Right lobe of liver (tissue), 6 donors: Measurements from ENCODE around the gene ZBTB26. TPM values are rescaled to one million over a fixed set of nuclear protein-coding genes. Genes with fewer than 3 reads are reported as not detected.

Experiments used
- ATAC-seq, 4 donors: fragments of 200-7000 bp; cut with Tn5 transposase; one replicate each; pipeline ENCODE4 v1.9.1; 2020; ENCODE audit warnings: mild to moderate bottlenecking in 4 of 4, moderate library complexity in 4 of 4
- DNase-seq, 3 donors: peaks; one replicate each; pipeline ENCODE4 v3.0.0-alpha.2; 2020
- H3K27ac ChIP-seq, 3 donors: fragments of 200-600 bp; one replicate each; pipeline ENCODE4 v1.8.0; 2022
- H3K27me3 ChIP-seq, 2 donors: fragments of 200-600 bp; one replicate each; pipeline ENCODE4 v1.8.0; 2022
- H3K36me3 ChIP-seq, 4 donors: fragments of 200-600 bp; sonication (generic) in 1 of 4; one replicate each; pipeline versions ENCODE4 v1.5.1 to v1.8.0; 2017 to 2022; ENCODE audit warnings: control low read depth in 1 of 4
- H3K4me1 ChIP-seq, 4 donors: fragments of 200-600 bp; sonication (generic) in 1 of 4; one replicate each; pipeline versions ENCODE4 v1.5.1 to v1.8.0; 2017 to 2022; ENCODE audit warnings: control low read depth in 1 of 4
- H3K4me3 ChIP-seq, 3 donors: fragments of 200-600 bp; one replicate each; pipeline ENCODE4 v1.8.0; 2022
- H3K9me3 ChIP-seq, 4 donors: fragments of 200-600 bp; sonication (generic) in 1 of 4; one replicate each; pipeline versions ENCODE4 v1.5.1 to v1.8.0; 2017 to 2022; ENCODE audit warnings: control low read depth in 1 of 4
- POLR2A ChIP-seq: fragments of 450-650 bp; IDR thresholded peaks from one replicate; pipeline ENCODE4 v1.6.1; 2017; ENCODE audit warnings: antibody characterized with exemption, mild to moderate bottlenecking
- WGBS: methylation state at CpG from one replicate; pipeline ENCODE4 v1.1.6; 2018; ENCODE audit warnings: low coverage, low lambda C conversion rate; ENCODE audit not compliant: insufficient coverage; ENCODE audit errors: missing lambda C conversion rate; 5-methylcytosine and 5-hydroxymethylcytosine counted together
- intact Hi-C, 2 donors: fragments of 100-400 bp; cut with DNase I; formaldehyde crosslinking; loops; one replicate each; pipeline versions ENCODE4 v1.11.2 to v1.14.1; 2022
- total RNA-seq, 6 experiments: library from RNA; depleted of rRNA in 2 of 6; stranded (reverse); fragments of >200 nt in 2 of 6; fragmentation: NEBNext Ultra II Directional in 3 of 6; extraction: Animal tissue kit (Norgen Biotek cat#: 25700) in 3 of 6; gene quantifications; one replicate each; pipeline versions ENCODE4 v1.1.0 to v1.2.4, GENCODE V29; 2016 to 2023
- TF ChIP-seq, protein P1 (sequence below), 4 donors: fragments of 200-600 bp in 3 of 4; fragments of 450-650 bp in 1 of 4; IDR thresholded peaks; one replicate each; pipeline versions ENCODE4 v1.5.1 to v1.8.0; 2016 to 2022; ENCODE audit warnings: antibody characterized with exemption in 4 of 4, mild to moderate bottlenecking in 2 of 4
- donor health status: DM: no; HTN: yes; CAD: no.
- donor health status: DM: no; HTN: no; CAD: no.
- donor health status: DM: no; HTN: no; CAD: no.
- donor health status: DM: no; HTN: yes; CAD: no.
- donor health status: DM: no; HTN: yes; CAD: no.

Gene ZBTB26
- total RNA-seq, 6 experiments from 2014 or later, result 1.2 to 2.3 (median 1.4) TPM

DNA sequence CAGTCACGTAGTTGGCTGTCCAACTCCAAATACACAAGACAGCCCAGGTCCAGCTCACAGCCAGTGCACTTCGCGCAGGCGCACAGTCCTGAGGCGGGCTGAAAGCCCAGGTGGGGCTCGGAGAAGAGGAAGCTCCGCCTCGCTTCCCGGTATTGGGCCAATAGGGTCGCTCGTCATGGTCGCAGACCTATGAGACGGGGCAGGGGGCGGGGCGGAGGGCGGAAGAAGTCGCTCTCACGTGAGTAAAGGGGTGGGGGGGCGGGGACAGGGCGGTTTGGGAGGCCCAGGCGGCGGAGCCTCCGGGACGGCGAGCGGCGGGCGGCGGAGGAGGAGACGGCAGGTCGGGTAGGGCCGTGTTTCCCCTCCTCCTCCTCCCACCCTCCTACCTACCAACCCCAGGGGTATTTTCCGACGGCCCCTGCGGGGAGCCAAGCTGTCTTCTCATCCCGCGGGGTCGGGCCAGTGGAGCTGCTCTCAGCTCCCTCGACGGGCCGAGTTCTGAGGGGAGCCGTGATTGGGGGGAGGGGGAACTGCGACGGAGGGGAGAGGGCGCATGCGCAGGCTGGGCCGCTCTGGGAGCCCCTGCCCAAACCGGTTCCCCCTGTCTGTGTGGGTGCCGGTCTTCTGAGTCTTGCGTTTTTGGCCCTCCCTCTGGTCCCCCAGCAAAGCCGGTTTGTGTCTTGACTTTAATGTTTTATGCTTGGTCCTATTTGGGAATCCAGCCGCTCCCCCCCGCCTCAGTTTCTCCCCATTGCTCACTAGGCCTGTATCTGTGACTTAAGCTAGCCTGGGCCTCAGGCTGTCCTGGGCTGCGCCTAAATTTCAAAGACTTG, 9.7 kb upstream of the ZBTB26 start, which contains the start of gene RABGAP1:
RABGAP1 (plus strand) TSS at position 272 of the 833 bp plus-strand sequence. CDS start 16,040 bp downstream, outside the sequence.
- Histone ChIP-seq H3K27ac (peak within 1 kb of the TSS; percentile 58 to 72 (median 70)), H3K27me3 (no peaks in the 10 kb centered on the region), H3K4me3 (peak within 1 kb of the TSS; percentile 67 to 80 (median 76)), H3K9me3 (no peaks in the 10 kb centered on the region), H3K4me1 (peaks cover 0 to 17% (median 4%) of the 10 kb centered on the region in 4 donors), H3K36me3 (peaks cover 0 to 7% (median 0%) of the 10 kb centered on the region in 4 donors)
- DNase-seq (peak; percentile 100), ATAC-seq (peak; percentile 98 to 99 (median 98))
- peak; percentile 74 for TF ChIP-seq POLR2A
- TF ChIP-seq, protein P1, sequence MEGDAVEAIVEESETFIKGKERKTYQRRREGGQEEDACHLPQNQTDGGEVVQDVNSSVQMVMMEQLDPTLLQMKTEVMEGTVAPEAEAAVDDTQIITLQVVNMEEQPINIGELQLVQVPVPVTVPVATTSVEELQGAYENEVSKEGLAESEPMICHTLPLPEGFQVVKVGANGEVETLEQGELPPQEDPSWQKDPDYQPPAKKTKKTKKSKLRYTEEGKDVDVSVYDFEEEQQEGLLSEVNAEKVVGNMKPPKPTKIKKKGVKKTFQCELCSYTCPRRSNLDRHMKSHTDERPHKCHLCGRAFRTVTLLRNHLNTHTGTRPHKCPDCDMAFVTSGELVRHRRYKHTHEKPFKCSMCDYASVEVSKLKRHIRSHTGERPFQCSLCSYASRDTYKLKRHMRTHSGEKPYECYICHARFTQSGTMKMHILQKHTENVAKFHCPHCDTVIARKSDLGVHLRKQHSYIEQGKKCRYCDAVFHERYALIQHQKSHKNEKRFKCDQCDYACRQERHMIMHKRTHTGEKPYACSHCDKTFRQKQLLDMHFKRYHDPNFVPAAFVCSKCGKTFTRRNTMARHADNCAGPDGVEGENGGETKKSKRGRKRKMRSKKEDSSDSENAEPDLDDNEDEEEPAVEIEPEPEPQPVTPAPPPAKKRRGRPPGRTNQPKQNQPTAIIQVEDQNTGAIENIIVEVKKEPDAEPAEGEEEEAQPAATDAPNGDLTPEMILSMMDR (IDR thresholded peaks at IDR 0.05), result no peak
- intact Hi-C loops, result no loop called here
- WGBS, result under 1% methylated on average over 19 of the region's 54 CpGs

DNA sequence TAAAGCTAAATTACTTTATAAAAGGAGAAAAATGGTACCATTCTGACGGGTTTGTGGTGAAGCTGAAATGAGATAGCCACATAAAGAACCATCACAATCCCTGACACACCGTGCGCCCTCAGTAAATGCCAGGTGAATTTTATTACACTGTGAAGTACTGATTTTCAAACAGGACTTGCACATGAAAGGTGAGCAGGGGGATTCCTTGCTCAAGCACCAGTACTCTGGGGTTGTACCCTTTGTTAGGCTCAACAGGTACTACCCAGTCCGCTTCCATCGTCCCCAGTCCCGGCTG, 9.1 kb upstream of the ZBTB26 start:
- intact Hi-C loops, result no loop called here
- peaks cover 0 to 17% (median 4%) of the 10 kb centered on the region in 4 donors for H3K4me1 ChIP-seq
- no peak for TF ChIP-seq POLR2A
- no peaks in the 10 kb centered on the region for H3K9me3 ChIP-seq
- H3K36me3 ChIP-seq, result peaks cover 0 to 7% (median 0%) of the 10 kb centered on the region in 4 donors
- H3K4me3 ChIP-seq, result peak overlapping the region in 2 of 3 donors; percentile 76 to 80
- ATAC-seq, result no peak
- peak overlapping the region in 1 of 3 donors; percentile 41 for H3K27ac ChIP-seq
- DNase-seq, result no peak
- WGBS, result 34% methylated on average over 6 of the region's 6 CpGs
- no peaks in the 10 kb centered on the region for H3K27me3 ChIP-seq

DNA sequence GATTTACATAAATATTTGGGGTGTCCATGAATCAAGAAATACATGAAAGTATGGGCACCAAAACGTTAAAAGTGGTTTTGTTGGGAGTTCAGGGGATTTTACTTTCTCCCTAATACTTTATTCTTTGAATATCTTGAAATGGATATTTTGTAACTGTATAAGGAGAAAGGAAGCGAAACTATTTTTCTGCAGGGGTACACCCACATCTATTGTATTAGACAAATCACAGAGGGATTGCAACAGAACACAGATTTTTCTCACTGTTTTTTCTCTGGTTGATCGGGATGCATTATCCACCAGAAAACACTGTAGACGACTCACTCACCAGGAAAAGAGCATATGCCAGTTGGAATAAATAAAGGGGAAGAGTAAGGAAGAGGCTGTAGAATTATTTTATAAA, 8.3 kb upstream of the ZBTB26 start:
- H3K4me3 ChIP-seq, result no peak overlapping the region
- H3K36me3 ChIP-seq, result peaks cover 0 to 7% (median 0%) of the 10 kb centered on the region in 4 donors
- ATAC-seq (no peak), DNase-seq (no peak)
- no peak for TF ChIP-seq POLR2A
- TF ChIP-seq, protein P1 (IDR thresholded peaks at IDR 0.05), result no peak
- no peaks in the 10 kb centered on the region for H3K9me3 ChIP-seq
- intact Hi-C loops, result no loop called here
- no peak overlapping the region for H3K27ac ChIP-seq
- WGBS, result 78% methylated on average over 4 of the region's 4 CpGs
- peaks cover 0 to 17% (median 4%) of the 10 kb centered on the region in 4 donors for H3K4me1 ChIP-seq
- H3K27me3 ChIP-seq, result no peaks in the 10 kb centered on the region

DNA sequence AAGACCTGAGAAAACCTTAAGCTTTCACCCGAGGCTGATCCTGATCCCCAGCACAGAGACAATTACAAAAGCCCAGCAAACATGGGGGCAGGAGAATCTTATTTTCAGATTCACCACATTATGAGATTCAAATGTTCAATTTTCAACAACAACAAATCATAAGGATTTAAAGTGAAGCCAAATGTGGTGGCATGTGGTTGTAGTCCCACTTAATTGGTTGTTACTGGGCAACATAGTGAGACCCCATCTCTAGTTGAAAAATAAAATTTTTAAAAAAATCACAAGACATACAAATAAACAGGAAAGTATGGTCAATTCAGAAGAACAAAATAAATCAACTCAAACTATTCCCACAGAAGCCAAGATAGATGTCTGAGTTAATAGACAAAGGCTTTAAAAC, 5.6 kb upstream of the ZBTB26 start:
- 39% methylated on average over 1 of the region's 1 CpG for WGBS
- DNase-seq (no peak), ATAC-seq (no peak)
- no peak overlapping the region for H3K4me3 ChIP-seq
- peaks cover 0 to 22% (median 5%) of the 10 kb centered on the region in 4 donors for H3K4me1 ChIP-seq
- intact Hi-C loops, result no loop called here
- no peak overlapping the region for H3K27ac ChIP-seq
- no peaks in the 10 kb centered on the region for H3K27me3 ChIP-seq
- no peaks in the 10 kb centered on the region for H3K9me3 ChIP-seq
- H3K36me3 ChIP-seq, result peaks cover 0 to 7% (median 0%) of the 10 kb centered on the region in 4 donors
- TF ChIP-seq, protein P1 (IDR thresholded peaks at IDR 0.05), result no peak
- no peak for TF ChIP-seq POLR2A

DNA sequence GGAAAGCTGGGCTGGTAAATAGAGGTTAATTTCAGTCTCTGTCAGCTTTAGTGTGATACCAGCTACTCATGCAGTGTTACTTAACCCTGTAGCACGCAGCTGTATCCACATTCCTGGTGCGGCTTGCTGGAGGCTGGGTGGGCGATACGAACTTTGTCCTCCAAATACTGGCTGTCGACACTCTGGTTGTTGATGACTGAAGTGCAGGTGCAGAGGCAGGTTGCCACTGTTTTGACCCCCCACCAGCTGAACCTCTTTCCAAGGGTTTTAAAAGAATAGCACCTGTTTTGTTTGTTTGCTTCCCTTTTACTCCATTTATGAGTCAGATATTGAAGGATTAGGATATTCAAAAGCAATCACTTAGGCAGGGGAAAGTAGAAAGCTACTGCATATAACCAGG, 5.2 kb upstream of the ZBTB26 start:
- WGBS, result 37% methylated on average over 5 of the region's 5 CpGs

More for the DNA sequence above, 5.2 kb upstream of the ZBTB26 start:
- Histone ChIP-seq H3K36me3 (peaks cover 0 to 7% (median 0%) of the 10 kb centered on the region in 4 donors), H3K4me3 (no peak overlapping the region), H3K27ac (no peak overlapping the region), H3K9me3 (no peaks in the 10 kb centered on the region), H3K4me1 (peaks cover 0 to 18% (median 5%) of the 10 kb centered on the region in 4 donors), H3K27me3 (no peaks in the 10 kb centered on the region)
- TF ChIP-seq POLR2A, result no peak
- ATAC-seq (no peak), DNase-seq (no peak)
- intact Hi-C loops, result no loop called here
